CD4-positive, alpha-beta memory T cell (primary cell): ENCODE results near the gene COX6B1. TPM values are rescaled to one million over a fixed set of nuclear protein-coding genes. Genes with fewer than 3 reads are reported as not detected.

Experiments used
- CTCF ChIA-PET: fragments of 350-600 bp; sonication (Branson Sonifier 250); formaldehyde crosslinking; loops from one replicate; lab custom pipeline; 2021; ENCODE audit warnings: inconsistent platforms; ENCODE audit not compliant: partially characterized antibody; lab: Charles Lee
- POLR2A ChIA-PET: fragments of 350-600 bp; sonication (Branson Sonifier 250); formaldehyde crosslinking; loops from one replicate; lab custom pipeline; 2021; ENCODE audit not compliant: partially characterized antibody; lab: Charles Lee
- DNase-seq, 5 donors: peaks; one replicate each; pipeline versions ENCODE4 v3.0.0 to v3.0.0-alpha.2; 2020 to 2022; ENCODE audit warnings: mixed read lengths in 1 of 5
- H3K27ac ChIP-seq: one replicate; pipeline ENCODE4 v1.7.0; 2013; ENCODE audit warnings: low read depth, low read length
- H3K27me3 ChIP-seq: 2 replicates; pipeline ENCODE4 v1.7.0; 2013; ENCODE audit warnings: mild to moderate bottlenecking, low read length, moderate library complexity; ENCODE audit not compliant: insufficient read depth
- H3K36me3 ChIP-seq: 2 replicates; pipeline ENCODE4 v1.7.0; 2013; ENCODE audit warnings: mild to moderate bottlenecking, low read length, moderate library complexity; ENCODE audit not compliant: insufficient read depth
- H3K4me1 ChIP-seq: 2 replicates; pipeline ENCODE4 v1.7.0; 2013; ENCODE audit warnings: mild to moderate bottlenecking, low read length, moderate library complexity; ENCODE audit not compliant: insufficient read depth
- H3K4me3 ChIP-seq, 2 donors: one replicate each; pipeline ENCODE4 v1.7.0; 2013; ENCODE audit warnings: low read length in 2 of 2, mild to moderate bottlenecking in 1 of 2
- H3K9me3 ChIP-seq, 2 donors: one replicate each; pipeline ENCODE4 v1.7.0; 2013; ENCODE audit warnings: low read length in 2 of 2, control low read depth in 1 of 2; ENCODE audit not compliant: control insufficient read depth in 1 of 2
- H3K27ac Mint-ChIP-seq, 7 donors: one replicate each; pipeline ENCODE4 v1.8.0; 2020 to 2021; ENCODE audit warnings: mixed read lengths in 7 of 7, mild to moderate bottlenecking in 6 of 7, inconsistent platforms in 3 of 7, moderate library complexity in 3 of 7
- H3K27me3 Mint-ChIP-seq, 2 donors: one replicate each; pipeline ENCODE4 v1.8.0; 2020 to 2021; ENCODE audit warnings: mixed read lengths in 2 of 2
- H3K36me3 Mint-ChIP-seq, 2 donors: one replicate each; pipeline ENCODE4 v1.8.0; 2020 to 2021; ENCODE audit warnings: mixed read lengths in 2 of 2, inconsistent platforms in 1 of 2, mild to moderate bottlenecking in 1 of 2
- H3K4me1 Mint-ChIP-seq, 4 donors: one replicate each; pipeline ENCODE4 v1.8.0; 2020 to 2021; ENCODE audit warnings: mixed read lengths in 4 of 4, mild to moderate bottlenecking in 1 of 4
- H3K4me3 Mint-ChIP-seq, 8 donors: one replicate each; pipeline ENCODE4 v1.8.0; 2020 to 2021; ENCODE audit warnings: mixed read lengths in 8 of 8, mild to moderate bottlenecking in 7 of 8, moderate library complexity in 6 of 8, inconsistent platforms in 3 of 8
- H3K9me3 Mint-ChIP-seq, 8 donors: one replicate each; pipeline ENCODE4 v1.8.0; 2020 to 2021; ENCODE audit warnings: mixed read lengths in 8 of 8, mild to moderate bottlenecking in 5 of 8, inconsistent platforms in 3 of 8, moderate library complexity in 1 of 8
- intact Hi-C: fragments of 100-400 bp; cut with micrococcal nuclease; formaldehyde crosslinking; loops from one replicate; pipeline ENCODE4 v1.15.1; 2023
- polyA plus RNA-seq, 2 donors: library from polyadenylated mRNA; unstranded; fragments of 300-500 nt; fragmentation: Illumina TruSeq; gene quantifications; one replicate each; pipeline ENCODE4 v1.2.3, GENCODE V29; 2021
- total RNA-seq, 2 experiments: library from RNA; stranded (reverse); gene quantifications; one replicate each; pipeline ENCODE4 v1.2.3, GENCODE V29; 2021

COX6B1 gene
- total and polyA plus RNA-seq, 4 experiments from 2014 or later: 212 to 810 (median 498) TPM

DNA sequence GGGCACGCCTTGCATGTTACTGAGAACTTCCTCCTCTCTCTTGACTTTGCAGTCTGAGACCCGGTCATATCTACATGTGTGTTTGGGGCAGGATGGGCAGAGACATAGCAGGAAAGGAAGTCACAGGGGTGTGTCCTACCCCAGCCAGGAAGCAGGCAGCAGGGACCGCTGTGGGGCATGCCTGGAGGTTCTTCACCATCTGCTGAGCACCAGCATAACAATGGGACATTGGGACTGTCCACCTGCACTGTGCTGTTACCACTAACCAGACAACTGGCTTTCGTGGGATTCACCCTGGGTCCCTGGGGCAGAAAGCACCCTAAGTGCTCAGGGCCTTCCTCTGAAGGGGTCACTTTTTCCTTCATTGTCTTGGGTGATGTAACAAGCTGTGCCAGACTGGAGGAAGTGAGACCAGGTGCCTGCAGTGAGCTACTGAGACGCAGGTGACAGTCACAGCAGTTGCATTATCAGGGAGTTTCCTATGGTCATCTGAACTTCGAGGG lies 38.2 kb upstream of the COX6B1 start:
- peak; percentile 26 to 58 (median 48) for DNase-seq
- Mint-ChIP-seq H3K27ac (peak overlapping the region; percentile 76 to 98 (median 91)), H3K9me3 (peaks cover 0 to 12% (median 5%) of the 10 kb centered on the region in 8 donors), H3K36me3 (peaks cover 3 to 6% of the 10 kb centered on the region in 2 donors), H3K4me3 (peak overlapping the region in 7 of 8 donors; percentile 19 to 82 (median 65)), H3K4me1 (peaks cover 17 to 53% (median 28%) of the 10 kb centered on the region in 4 donors), H3K27me3 (no peaks in the 10 kb centered on the region)
- H3K27me3 ChIP-seq: no peaks in the 10 kb centered on the region
- H3K4me3 ChIP-seq: peak overlapping the region in 1 of 2 donors; percentile 13
- intact Hi-C loops: no loop called here
- no peaks in the 10 kb centered on the region for H3K9me3 ChIP-seq
- peak overlapping the region; percentile 49 for H3K27ac ChIP-seq
- H3K4me1 ChIP-seq: peaks cover 39% of the 10 kb centered on the region
- no peaks in the 10 kb centered on the region for H3K36me3 ChIP-seq
- ChIA-PET POLR2A (interaction anchor here (0.9 to 1.7 kb wide), 6 partner anchors 13 to 147 kb away, joined by 3 to 13 read pairs (median 4); partner anchors contain the start of gene COX6B1), CTCF (interaction anchor here (1.3 to 1.4 kb wide), 3 partner anchors 18 to 38 kb away, joined by 4 to 7 read pairs (median 5); partner anchors contain the start of gene COX6B1)

- Histone ChIP-seq H3K9me3 (no peaks in the 10 kb centered on the region), H3K27ac (peak overlapping the region; percentile 72), H3K4me1 (peaks cover 39% of the 10 kb centered on the region), H3K36me3 (no peaks in the 10 kb centered on the region), H3K4me3 (peak overlapping the region; percentile 74 to 89), H3K27me3 (no peaks in the 10 kb centered on the region)
- ChIA-PET POLR2A (interaction anchor here (0.9 to 4.0 kb wide), 6 partner anchors 10 to 90 kb away, joined by 3 to 51 read pairs (median 7); partner anchors contain the start of genes COX6B1 and ETV2), CTCF (interaction anchor here (1.7 kb wide), 1 partner anchor 36 kb away, joined by 7 read pairs; the partner anchor contains the start of gene COX6B1)
- peaks cover 8 to 14% of the 10 kb centered on the region in 2 donors for H3K36me3 Mint-ChIP-seq
- no peak for DNase-seq
- intact Hi-C loops: loop anchor here (1.0 kb wide), 4 partner anchors 16 to 67 kb away; partner anchors contain the start of genes COX6B1 and TMEM147
- no peaks in the 10 kb centered on the region for H3K27me3 Mint-ChIP-seq
- peak overlapping the region; percentile 82 to 96 (median 86) for H3K4me3 Mint-ChIP-seq
- H3K9me3 Mint-ChIP-seq: peaks cover 0 to 9% (median 4%) of the 10 kb centered on the region in 8 donors
- H3K4me1 Mint-ChIP-seq: peaks cover 17 to 53% (median 28%) of the 10 kb centered on the region in 4 donors
- H3K27ac Mint-ChIP-seq: peak overlapping the region; percentile 85 to 98 (median 95)
Observed at GRCh38 chr19:35612224-35612558, 35.9 kb upstream of the COX6B1 start.

- Histone ChIP-seq H3K27me3 (no peaks in the 10 kb centered on the region), H3K36me3 (no peaks in the 10 kb centered on the region), H3K4me3 (peak within 1 kb of the TSS; percentile 74 to 89), H3K27ac (peak within 1 kb of the TSS; percentile 72), H3K9me3 (no peaks in the 10 kb centered on the region), H3K4me1 (peaks cover 39% of the 10 kb centered on the region)
- no peaks in the 10 kb centered on the region for H3K27me3 Mint-ChIP-seq
- H3K36me3 Mint-ChIP-seq: peaks cover 5 to 14% of the 10 kb centered on the region in 2 donors
- CTCF ChIA-PET: interaction anchor here (1.0 to 2.5 kb wide), 3 partner anchors 35 to 136 kb away, joined by 3 to 7 read pairs (median 7); partner anchors contain the start of genes COX6B1 and LIN37
- POLR2A ChIA-PET: interaction anchor here (0.6 to 4.0 kb wide), 12 partner anchors 10 to 135 kb away, joined by 3 to 51 read pairs (median 4); partner anchors contain the start of genes COX6B1, ETV2, LIN37 and PSENEN
- intact Hi-C loops: loop anchor here (1.0 kb wide), 4 partner anchors 16 to 67 kb away; partner anchors contain the start of genes COX6B1 and TMEM147
- peak; percentile 91 to 96 (median 94) for DNase-seq
- peaks cover 17 to 53% (median 28%) of the 10 kb centered on the region in 4 donors for H3K4me1 Mint-ChIP-seq
- H3K27ac Mint-ChIP-seq: peak within 1 kb of the TSS; percentile 85 to 98 (median 95)
- peak within 1 kb of the TSS; percentile 82 to 96 (median 86) for H3K4me3 Mint-ChIP-seq
- peaks cover 0 to 9% (median 4%) of the 10 kb centered on the region in 8 donors for H3K9me3 Mint-ChIP-seq
Observed at GRCh38 chr19:35612559-35613321, 35.4 kb upstream of the COX6B1 start, which contains the start of gene HAUS5. Gene HAUS5, plus strand, starts transcription at chr19:35612735. Its CDS starts 60 bp downstream, at chr19:35612795.

DNA sequence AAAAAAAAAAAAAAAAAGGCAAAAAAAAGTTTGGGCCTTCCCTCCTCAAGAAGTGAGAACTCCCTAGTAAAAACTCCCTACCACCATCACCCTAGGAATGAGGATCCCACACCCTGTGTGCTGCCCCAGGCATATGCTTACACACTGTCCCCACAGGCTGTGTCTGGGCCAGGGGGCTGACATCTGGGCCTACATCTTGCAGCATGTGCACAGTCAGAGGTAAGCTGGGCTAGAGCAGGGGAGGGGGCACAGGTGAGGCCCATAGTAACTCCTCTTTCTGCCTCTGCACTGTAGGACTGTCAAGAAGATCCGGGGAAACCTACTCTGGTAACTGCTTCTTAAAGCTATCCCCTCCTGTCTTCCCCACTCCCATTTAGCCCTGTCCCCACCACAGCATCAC lies 34.5 kb upstream of the COX6B1 start:
- H3K36me3 ChIP-seq: no peaks in the 10 kb centered on the region
- Mint-ChIP-seq H3K4me3 (peak overlapping the region; percentile 56 to 96 (median 84)), H3K27ac (peak overlapping the region; percentile 59 to 98 (median 73)), H3K9me3 (peaks cover 0 to 6% (median 0%) of the 10 kb centered on the region in 8 donors), H3K27me3 (no peaks in the 10 kb centered on the region), H3K4me1 (peaks cover 15 to 49% (median 26%) of the 10 kb centered on the region in 4 donors), H3K36me3 (peaks cover 5 to 14% of the 10 kb centered on the region in 2 donors)
- ChIA-PET CTCF (interaction anchor here (1.0 to 2.5 kb wide), 3 partner anchors 34 to 135 kb away, joined by 3 to 7 read pairs (median 7); partner anchors contain the start of genes COX6B1 and LIN37), POLR2A (interaction anchor here (0.8 to 4.0 kb wide), 9 partner anchors 13 to 135 kb away, joined by 3 to 51 read pairs (median 4); partner anchors contain the start of genes COX6B1, ETV2, LIN37 and PSENEN)
- no peaks in the 10 kb centered on the region for H3K27me3 ChIP-seq
- intact Hi-C loops: no loop called here
- H3K4me1 ChIP-seq: peaks cover 39% of the 10 kb centered on the region
- no peak for DNase-seq
- H3K9me3 ChIP-seq: no peaks in the 10 kb centered on the region
- H3K27ac ChIP-seq: no peak overlapping the region
- no peak overlapping the region for H3K4me3 ChIP-seq

GRCh38 chr19:35615036-35615435 lies 33.1 kb upstream of the COX6B1 start:
- no peak overlapping the region for H3K27ac ChIP-seq
- Mint-ChIP-seq H3K36me3 (peaks cover 5 to 14% of the 10 kb centered on the region in 2 donors), H3K4me1 (peaks cover 9 to 38% (median 17%) of the 10 kb centered on the region in 4 donors), H3K4me3 (peak overlapping the region in 1 of 8 donors; percentile 17), H3K27ac (peak overlapping the region in 1 of 7 donors; percentile 35), H3K27me3 (no peaks in the 10 kb centered on the region), H3K9me3 (peaks cover 0 to 6% (median 0%) of the 10 kb centered on the region in 8 donors)
- ChIA-PET CTCF (interaction anchor here (2.5 kb wide), 1 partner anchor 66 kb away, joined by 7 read pairs; no protein-coding TSS in a partner anchor), POLR2A (interaction anchor here (4.0 kb wide), 1 partner anchor 28 kb away, joined by 51 read pairs; the partner anchor contains the start of gene ETV2)
- peaks cover under 1% of the 10 kb centered on the region for H3K36me3 ChIP-seq
- H3K4me3 ChIP-seq: no peak overlapping the region
- H3K4me1 ChIP-seq: peaks cover 30% of the 10 kb centered on the region
- intact Hi-C loops: no loop called here
- no peaks in the 10 kb centered on the region for H3K27me3 ChIP-seq
- H3K9me3 ChIP-seq: no peaks in the 10 kb centered on the region
- DNase-seq: no peak

- POLR2A ChIA-PET: no interaction called here
- no peak for DNase-seq
- Mint-ChIP-seq H3K4me3 (no peak overlapping the region), H3K9me3 (peaks cover 0 to 2% (median 0%) of the 10 kb centered on the region in 8 donors), H3K27ac (no peak overlapping the region), H3K36me3 (peaks cover 8 to 28% of the 10 kb centered on the region in 2 donors), H3K27me3 (no peaks in the 10 kb centered on the region), H3K4me1 (peaks cover 0 to 2% (median under 1%) of the 10 kb centered on the region in 4 donors)
- intact Hi-C loops: no loop called here
- CTCF ChIA-PET: no interaction called here
- Histone ChIP-seq H3K4me1 (no peaks in the 10 kb centered on the region), H3K27me3 (no peaks in the 10 kb centered on the region), H3K27ac (no peak overlapping the region), H3K9me3 (no peaks in the 10 kb centered on the region), H3K36me3 (peaks cover 7% of the 10 kb centered on the region), H3K4me3 (no peak overlapping the region)
Observed at GRCh38 chr19:35618857-35619256, 29.3 kb upstream of the COX6B1 start.
